Astrocyte of the cerebellum (primary cell): ENCODE data around the gene DSE.

Experiments
- DNase-seq: peaks from one replicate; pipeline ENCODE4 v3.0.0-alpha.2; 2011; ENCODE audit warnings: low read depth
- H3K4me3 ChIP-seq: 2 replicates; pipeline ENCODE4 v1.5.1; 2011; ENCODE audit warnings: mild to moderate bottlenecking, low read depth, low read length, moderate library complexity
- CTCF ChIP-seq: IDR thresholded peaks from 2 replicates; pipeline ENCODE4 v1.5.1; 2012; ENCODE audit warnings: low read length, low read depth, moderate library complexity, mild to moderate bottlenecking; ENCODE audit errors: missing control alignments
- in situ Hi-C: cut with HindIII; loops from 2 replicates; pipeline ENCODE4 v1.10.0; 2017; ENCODE audit warnings: low sequenced_read_pairs

The DSE gene

GRCh38 chr6:116384727-116385458 is 14.1 kb downstream of the DSE start:
- no peak for DNase-seq
- H3K4me3 ChIP-seq: no peak overlapping the region
- no peak for TF ChIP-seq CTCF
- in situ Hi-C loops: no loop called here

GRCh38 chr6:116385459-116385802 is 14.7 kb downstream of the DSE start:
- TF ChIP-seq CTCF: no peak
- DNase-seq: no peak
- no peak overlapping the region for H3K4me3 ChIP-seq
- in situ Hi-C loops: no loop called here

- no peak overlapping the region for H3K4me3 ChIP-seq
- no peak for TF ChIP-seq CTCF
- in situ Hi-C loops: no loop called here
- no peak for DNase-seq
Observed at GRCh38 chr6:116385921-116386320, 15.2 kb downstream of the DSE start.

GRCh38 chr6:116386581-116387299 is 16.0 kb downstream of the DSE start:
- no peak overlapping the region for H3K4me3 ChIP-seq
- TF ChIP-seq CTCF: no peak
- in situ Hi-C loops: no loop called here
- DNase-seq: no peak

- DNase-seq: no peak
- H3K4me3 ChIP-seq: no peak overlapping the region
- TF ChIP-seq CTCF: no peak
- in situ Hi-C loops: no loop called here
Observed at GRCh38 chr6:116387374-116387773, 16.6 kb downstream of the DSE start.

GRCh38 chr6:116388924-116389323 is 18.2 kb downstream of the DSE start:
- no peak for TF ChIP-seq CTCF
- in situ Hi-C loops: no loop called here
- no peak overlapping the region for H3K4me3 ChIP-seq
- DNase-seq: no peak
